D721Med (cell line): ENCODE measurements around the gene C11orf71.

Experiments used
- DNase-seq: peaks from one replicate; pipeline ENCODE4 v3.0.0; 2011; ENCODE audit warnings: low spot score; ENCODE audit not compliant: insufficient read length
- FAIRE-seq: peaks from 2 replicates; lab custom pipeline; 2011; peaks lifted over from hg19 to GRCh38; lab: Jason Lieb, UNC
- TF ChIP-seq, protein P1 (sequence below): IDR thresholded peaks from 2 replicates; pipeline ENCODE4 v1.5.1; 2012; ENCODE audit warnings: mild to moderate bottlenecking, control low read depth; ENCODE audit not compliant: insufficient read depth; ENCODE audit errors: missing control alignments

C11orf71 gene

DNA sequence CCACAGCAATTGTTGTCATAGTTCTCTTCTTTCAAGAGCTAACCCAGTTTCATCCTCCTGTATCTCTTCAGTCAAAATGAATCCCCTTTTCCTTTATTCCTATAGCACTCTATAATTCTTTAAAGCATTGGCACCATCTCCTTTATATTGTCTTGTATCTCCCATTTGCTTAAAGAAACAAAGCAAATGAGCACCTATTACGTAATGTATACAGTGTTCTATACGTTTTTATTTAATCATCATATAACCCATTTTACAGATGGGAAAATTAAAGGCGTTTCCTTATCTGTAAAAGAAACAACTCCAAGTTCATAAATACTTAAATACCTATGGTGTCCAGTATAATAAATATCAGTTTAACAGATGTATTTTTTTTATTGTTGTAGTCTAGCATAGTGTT, 32.6 kb upstream of the C11orf71 start:
- FAIRE-seq = no peak

DNA sequence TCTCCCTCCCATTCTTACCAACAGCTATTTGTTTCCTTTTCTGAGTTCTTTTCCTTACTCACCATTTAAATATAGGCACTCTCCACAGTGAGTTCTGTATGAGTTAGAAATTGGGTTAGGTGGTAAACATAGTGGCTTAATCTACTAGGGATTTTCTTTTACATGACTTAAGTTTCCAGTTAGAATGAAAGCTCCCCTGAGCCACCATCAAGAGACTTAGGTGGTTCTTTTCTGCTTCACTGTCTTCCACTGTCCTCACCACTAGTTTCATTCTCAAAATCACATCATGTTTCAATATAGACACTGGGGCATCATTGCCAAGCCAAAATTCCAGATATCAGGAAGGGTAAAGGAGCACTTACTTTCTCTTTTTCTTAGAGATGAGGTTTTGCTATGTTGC, 30.0 kb upstream of the C11orf71 start:
- TF ChIP-seq, protein P1, sequence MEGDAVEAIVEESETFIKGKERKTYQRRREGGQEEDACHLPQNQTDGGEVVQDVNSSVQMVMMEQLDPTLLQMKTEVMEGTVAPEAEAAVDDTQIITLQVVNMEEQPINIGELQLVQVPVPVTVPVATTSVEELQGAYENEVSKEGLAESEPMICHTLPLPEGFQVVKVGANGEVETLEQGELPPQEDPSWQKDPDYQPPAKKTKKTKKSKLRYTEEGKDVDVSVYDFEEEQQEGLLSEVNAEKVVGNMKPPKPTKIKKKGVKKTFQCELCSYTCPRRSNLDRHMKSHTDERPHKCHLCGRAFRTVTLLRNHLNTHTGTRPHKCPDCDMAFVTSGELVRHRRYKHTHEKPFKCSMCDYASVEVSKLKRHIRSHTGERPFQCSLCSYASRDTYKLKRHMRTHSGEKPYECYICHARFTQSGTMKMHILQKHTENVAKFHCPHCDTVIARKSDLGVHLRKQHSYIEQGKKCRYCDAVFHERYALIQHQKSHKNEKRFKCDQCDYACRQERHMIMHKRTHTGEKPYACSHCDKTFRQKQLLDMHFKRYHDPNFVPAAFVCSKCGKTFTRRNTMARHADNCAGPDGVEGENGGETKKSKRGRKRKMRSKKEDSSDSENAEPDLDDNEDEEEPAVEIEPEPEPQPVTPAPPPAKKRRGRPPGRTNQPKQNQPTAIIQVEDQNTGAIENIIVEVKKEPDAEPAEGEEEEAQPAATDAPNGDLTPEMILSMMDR = no peak
- FAIRE-seq (no peak), DNase-seq (no peak)

More for the DNA sequence above, 32.6 kb upstream of the C11orf71 start:
- DNase-seq = no peak
- TF ChIP-seq, protein P1 = no peak

DNA sequence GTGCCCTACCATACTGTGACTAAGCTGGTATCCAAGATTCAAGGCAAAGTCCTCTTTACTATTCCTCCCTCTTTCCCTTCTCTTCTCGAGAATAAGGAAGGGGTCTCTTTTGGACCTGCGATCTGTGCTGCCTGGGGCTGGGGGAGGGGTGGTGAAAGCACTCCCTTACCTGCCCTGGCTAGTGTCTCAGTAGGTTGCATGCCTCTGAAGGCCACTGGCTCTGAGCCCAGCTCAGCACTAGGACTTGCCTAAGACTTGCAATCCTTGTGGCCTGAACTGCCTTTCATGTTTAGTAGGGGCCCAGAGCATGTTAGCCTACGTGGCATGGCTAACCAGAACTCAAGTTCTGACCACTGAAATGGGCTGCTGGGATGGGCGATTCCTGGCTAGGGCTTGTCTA, 26.0 kb upstream of the C11orf71 start:
- DNase-seq = no peak
- FAIRE-seq = no peak
- TF ChIP-seq, protein P1 = no peak

DNA sequence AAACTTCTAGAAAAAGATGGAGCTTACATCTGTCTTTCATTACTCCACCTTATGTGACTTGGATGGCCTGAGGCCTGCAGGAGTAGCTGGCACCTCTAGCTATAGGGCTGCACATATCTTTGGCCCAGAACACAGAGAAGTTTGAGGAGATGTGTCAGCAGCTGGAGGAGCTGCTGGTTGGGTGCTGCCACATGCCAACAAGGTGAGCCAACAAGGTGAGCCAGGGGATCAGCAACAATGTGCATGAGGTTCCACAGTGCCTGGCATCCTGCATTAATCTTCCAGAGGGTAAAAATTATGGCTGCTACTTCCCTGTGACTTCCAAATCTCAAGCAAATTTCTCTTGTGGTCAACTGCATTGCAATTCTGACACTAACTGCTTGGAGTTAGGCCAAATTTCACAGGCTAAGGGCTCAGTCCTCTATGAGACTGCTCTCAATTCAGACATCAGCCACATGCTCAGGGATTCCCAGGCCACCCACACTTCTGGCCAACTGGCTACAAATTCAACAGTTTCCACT, 16.2 kb upstream of the C11orf71 start:
- DNase-seq (no peak), FAIRE-seq (no peak)
- TF ChIP-seq, protein P1 = no peak

DNA sequence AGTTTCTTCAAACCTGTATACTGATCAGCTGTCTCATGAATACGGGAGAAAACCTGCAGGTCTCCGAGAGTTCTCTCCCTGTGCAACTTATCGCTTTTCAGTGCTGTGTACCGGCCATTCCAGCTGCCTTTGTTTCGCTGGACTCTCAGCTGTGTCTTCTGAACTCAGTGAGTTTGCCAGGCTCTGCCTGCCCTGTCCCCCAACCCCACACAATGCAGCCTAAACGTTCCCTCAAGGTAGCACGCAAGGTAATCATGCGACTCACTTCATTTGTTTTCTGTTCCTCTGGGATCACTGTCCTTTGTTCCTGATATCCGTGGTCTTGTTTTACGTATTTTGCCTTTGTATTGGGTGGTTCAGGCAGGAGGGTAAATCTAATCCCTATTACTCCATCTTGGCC, 13.6 kb upstream of the C11orf71 start:
- FAIRE-seq = no peak
- no peak for DNase-seq
- TF ChIP-seq, protein P1 = no peak

DNA sequence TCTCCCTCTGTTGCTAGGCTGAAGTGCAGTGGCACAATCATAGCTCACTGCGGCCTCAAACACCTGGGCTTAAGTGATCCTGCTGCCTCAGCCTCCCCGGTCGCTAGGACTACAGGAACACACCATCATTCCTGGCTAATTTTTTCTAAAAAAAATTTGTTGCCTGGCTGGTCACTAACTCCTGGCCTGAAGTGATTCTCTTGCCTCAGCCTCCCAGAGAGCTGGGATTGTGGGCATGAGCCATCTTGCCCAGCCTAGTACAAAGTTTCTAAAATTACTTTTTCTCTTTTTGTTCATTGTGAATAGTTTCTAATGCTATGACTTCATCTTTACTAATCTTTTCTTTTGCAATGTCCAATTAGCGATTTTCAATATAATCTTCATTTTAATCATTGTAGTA, 12.6 kb upstream of the C11orf71 start:
- FAIRE-seq = no peak
- no peak for DNase-seq
- TF ChIP-seq, protein P1 = no peak

DNA sequence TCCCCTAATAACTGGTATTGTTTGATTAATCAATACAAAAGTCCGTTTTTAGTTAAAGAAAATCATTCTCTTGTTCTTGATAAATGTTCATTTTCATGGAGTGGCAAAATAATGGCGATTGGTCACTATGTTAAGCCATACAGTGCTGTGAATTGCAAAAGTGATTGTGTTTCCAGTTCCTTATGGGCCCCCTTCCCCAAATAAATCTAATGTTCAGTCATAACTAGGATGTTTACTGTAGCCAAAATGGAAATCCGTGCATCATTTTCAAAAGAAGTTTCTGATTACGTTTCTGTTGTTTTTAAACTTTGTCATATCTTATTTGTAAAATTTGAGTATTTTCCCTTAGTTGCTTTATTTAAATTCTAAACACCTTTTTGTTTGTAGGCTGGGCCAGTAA, 1.0 kb upstream of the C11orf71 start:
- TF ChIP-seq, protein P1 = no peak
- FAIRE-seq (peak; percentile 44), DNase-seq (no peak)
